GM10266 (cell line): ENCODE measurements around the gene SH2D4B.

ENCODE experiments used
- DNase-seq: peaks from one replicate; pipeline ENCODE4 v3.0.0; 2012; ENCODE audit errors: extremely low spot score
- TF ChIP-seq, protein P1 (sequence below): IDR thresholded peaks from 2 replicates; pipeline ENCODE4 v1.5.1; 2012; ENCODE audit warnings: mild to moderate bottlenecking, low read depth; ENCODE audit not compliant: control insufficient read depth, insufficient read depth; ENCODE audit errors: missing control alignments

SH2D4B gene

DNA sequence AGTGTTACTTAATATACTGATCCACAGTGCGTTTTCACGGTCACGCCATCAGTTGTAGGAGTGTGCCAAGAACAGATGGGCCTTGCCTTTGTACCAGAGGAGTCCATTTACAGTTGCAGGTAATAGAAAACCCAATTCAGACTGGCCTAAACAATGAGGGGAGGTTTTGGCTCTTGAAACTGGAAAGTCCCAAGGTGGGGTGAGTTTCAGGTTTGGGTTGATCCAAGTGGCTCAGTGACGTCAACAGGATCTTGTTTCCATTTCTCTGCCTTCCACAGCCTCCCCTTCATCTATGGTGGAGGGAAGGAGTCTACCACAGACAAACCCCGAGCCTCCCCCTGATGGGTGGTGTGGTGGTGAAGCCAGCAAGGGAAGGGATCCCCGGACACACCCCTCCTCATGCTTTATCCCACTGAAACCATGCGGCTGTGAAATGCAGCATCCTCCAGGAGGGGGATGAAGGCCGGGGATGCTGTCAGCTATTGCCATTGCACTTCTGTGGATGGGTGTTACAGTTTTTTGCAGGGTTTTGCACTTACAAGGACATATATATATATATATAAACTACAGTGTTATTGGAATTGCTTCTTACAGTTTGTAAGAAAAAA is 14.8 kb upstream of the SH2D4B start:
- TF ChIP-seq, protein P1, sequence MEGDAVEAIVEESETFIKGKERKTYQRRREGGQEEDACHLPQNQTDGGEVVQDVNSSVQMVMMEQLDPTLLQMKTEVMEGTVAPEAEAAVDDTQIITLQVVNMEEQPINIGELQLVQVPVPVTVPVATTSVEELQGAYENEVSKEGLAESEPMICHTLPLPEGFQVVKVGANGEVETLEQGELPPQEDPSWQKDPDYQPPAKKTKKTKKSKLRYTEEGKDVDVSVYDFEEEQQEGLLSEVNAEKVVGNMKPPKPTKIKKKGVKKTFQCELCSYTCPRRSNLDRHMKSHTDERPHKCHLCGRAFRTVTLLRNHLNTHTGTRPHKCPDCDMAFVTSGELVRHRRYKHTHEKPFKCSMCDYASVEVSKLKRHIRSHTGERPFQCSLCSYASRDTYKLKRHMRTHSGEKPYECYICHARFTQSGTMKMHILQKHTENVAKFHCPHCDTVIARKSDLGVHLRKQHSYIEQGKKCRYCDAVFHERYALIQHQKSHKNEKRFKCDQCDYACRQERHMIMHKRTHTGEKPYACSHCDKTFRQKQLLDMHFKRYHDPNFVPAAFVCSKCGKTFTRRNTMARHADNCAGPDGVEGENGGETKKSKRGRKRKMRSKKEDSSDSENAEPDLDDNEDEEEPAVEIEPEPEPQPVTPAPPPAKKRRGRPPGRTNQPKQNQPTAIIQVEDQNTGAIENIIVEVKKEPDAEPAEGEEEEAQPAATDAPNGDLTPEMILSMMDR: no peak
- no peak for DNase-seq

DNA sequence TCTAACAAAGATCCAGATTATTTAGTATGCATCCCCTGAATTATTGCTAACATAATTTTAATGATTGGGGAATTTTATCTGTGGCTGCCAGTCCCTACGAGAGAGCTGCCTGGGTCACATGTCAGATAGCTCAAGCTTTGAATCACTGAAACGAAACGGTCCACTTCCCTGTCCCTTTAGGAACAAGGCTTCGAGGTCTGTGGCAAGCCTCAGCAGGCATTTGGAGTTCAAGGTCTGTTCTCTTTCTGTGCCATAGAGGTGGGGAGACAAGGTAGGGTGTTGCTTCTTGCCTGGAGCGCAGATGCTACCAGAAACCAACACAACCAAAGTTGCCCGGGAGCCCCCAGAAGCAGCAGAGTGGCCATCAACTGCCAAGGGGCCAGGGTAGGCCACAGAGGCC is 13.9 kb upstream of the SH2D4B start:
- TF ChIP-seq, protein P1: no peak
- no peak for DNase-seq

DNA sequence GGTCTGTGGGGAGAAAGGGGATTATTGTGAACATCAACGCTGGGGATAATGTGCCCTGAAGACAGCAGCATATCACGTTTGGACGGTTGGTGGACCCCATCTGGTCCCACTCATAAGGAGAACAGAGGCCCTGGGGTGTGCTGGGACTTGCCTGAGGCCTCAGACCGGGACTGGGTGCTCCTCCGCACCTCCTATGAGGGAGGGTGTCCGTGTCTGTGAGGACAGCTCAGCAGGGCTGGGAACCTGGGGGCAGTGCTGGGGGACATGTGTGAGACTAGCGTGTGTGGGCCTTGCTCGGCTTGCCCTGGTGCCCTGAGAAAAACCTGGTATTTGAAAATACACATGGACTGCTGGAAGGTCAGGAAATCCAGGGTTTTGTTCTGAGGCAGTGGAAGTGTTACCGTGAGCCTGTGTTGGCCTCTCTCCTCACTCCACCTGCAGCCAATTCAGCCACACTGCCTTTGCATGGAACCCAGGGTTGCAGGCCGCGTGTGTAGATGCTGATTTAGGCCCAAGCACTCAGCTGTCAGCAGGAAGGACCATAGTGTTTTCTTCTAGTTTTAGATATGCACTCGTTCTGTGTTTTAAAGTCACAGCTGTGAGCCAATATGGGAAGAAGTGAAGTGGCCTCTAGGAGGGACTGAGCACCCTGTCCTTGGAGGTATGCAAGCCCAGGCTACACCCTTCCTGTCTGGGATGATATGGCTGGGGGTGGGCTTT is 13.4 kb upstream of the SH2D4B start:
- TF ChIP-seq, protein P1: no peak
- no peak for DNase-seq

DNA sequence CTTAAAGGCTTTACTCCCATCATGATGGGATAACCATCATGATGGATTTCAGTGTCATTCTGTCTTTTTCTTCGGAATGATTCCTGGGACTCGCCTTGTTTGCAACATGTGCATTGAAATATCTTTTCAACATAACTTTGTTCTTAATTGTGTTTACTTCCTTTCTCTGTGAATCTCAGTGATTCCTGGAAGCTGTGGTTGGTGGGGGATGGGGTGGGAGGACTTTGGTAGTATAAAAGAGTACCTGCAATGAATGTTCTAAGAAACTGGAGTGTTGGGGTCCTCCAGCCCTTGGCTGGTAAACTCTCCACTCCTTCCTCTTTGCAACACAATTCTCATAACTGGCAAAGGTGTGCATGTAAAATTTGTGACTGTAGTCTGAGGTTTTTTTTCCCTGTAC is 11.5 kb upstream of the SH2D4B start:
- no peak for DNase-seq
- TF ChIP-seq, protein P1: no peak

DNA sequence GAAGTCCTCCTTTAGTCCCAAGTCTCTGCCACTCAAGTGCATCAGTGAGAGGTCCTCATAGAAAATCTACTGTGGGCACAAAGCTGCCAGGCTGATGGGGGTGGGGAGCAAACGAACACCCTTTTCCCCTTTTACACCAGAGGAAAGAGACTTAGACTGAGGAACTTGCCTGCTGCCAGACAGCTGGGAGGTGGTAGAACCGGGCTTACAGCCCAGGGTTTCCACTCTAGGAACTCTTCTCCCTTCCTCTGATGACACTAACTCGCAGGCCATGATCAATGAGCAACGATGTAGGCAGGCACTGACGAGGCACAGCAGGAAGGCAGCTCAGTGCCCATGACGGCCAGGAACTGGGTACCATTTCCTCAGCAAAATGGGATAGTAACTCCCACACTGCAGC is 11.0 kb upstream of the SH2D4B start:
- DNase-seq: no peak
- TF ChIP-seq, protein P1: no peak

DNA sequence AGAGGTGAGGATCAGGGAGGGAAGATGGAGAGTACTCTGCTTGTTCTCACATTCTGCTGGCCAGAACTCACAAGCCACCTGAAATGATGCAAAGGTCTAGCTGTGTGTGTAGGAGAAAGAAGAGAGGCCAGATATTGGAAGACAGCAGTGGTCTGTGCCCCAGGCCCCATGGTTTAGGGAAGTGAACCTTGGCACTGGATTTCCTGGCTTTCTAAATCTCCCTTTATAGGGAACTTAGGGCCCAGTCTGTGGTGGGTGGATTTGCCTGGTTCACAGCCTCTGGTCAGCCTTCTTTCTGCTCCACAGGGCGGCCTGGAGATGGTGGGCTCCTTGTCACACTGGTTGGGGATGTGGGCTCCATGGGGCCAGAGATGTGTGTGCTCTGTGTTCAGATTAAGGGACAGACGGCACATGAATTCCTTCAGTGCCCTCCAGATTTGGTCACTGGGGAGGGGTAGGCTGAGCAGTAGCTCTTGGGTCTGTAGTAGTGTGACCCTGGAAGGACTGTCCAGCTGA is 9.5 kb upstream of the SH2D4B start:
- TF ChIP-seq, protein P1: no peak
- no peak for DNase-seq

DNA sequence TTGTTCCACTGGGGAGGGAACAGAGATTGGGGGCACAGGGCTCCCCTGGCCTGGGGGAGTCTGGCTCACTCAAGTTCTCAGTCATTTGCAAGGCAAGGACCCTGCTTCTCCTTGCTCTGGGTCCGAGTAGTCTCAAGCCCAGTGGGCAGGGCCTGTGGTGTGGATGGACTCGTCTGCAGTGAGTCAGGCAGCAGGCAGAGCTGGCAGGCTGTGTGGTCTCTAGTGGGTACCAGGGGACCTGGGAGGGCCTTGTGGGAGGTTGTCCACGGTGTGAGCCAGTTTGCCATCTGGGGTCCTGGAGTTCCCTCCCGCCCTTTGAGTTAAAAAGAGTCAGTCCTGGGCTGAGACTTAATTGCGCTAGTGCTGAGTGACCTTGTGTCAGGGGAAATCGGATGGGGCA is 8.8 kb upstream of the SH2D4B start:
- no peak for DNase-seq
- TF ChIP-seq, protein P1: no peak
